Pons (tissue), 1 donor: ENCODE data around the gene GSDMA.

Experiments
- DNase-seq: peaks from one replicate; pipeline ENCODE4 v3.0.0-alpha.2; 2016; ENCODE audit warnings: low spot score

The GSDMA gene

GRCh38 chr17:39962642-39963220, at the start of gene GSDMA:
GSDMA (plus strand) TSS chr17:39963004; CDS start chr17:39965688, 2,684 bp downstream.
- no peak for DNase-seq

GRCh38 chr17:39913989-39914388, 48.8 kb upstream of the GSDMA start:
- no peak for DNase-seq

GRCh38 chr17:39915559-39915958, 47.2 kb upstream of the GSDMA start:
- DNase-seq, result no peak

- DNase-seq, result no peak
Observed at GRCh38 chr17:39916918-39917317, 45.9 kb upstream of the GSDMA start.

DNA sequence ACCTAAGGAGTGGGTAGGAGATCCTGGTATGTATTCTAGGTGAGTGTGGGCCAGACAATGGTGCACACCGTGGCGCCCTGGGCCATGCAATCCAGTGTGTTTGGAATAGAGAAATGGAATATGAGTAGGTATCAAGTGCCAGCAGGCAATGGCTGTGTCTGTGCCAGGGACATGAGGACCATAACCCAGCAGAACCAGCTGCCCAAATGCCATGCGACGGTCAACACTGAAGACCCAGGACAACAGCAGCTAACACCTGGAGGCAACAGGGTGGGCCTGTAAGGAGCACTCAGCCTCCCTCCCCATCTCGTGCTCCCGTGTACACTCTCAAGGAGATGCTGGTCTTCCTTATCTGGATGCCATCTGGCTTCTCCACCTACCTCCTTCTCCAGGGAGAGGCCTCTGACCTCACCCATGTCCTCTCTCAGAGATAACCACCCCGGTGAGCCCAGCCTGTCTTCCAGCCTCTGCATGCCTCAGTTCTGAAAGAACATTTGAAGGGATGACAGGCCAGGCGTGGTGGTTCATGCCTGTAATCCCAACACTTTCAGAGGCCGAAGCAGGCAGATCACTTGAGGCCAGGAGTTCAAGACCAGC, 43.6 kb upstream of the GSDMA start:
- no peak for DNase-seq

- DNase-seq, result no peak
Observed at GRCh38 chr17:39920218-39921210, 42.3 kb upstream of the GSDMA start.

GRCh38 chr17:39921323-39921722, 41.5 kb upstream of the GSDMA start:
- peak; percentile 49 for DNase-seq

GRCh38 chr17:39922006-39922405, 40.8 kb upstream of the GSDMA start:
- DNase-seq, result no peak

- DNase-seq, result no peak
Observed at GRCh38 chr17:39923230-39923629, 39.6 kb upstream of the GSDMA start.

DNA sequence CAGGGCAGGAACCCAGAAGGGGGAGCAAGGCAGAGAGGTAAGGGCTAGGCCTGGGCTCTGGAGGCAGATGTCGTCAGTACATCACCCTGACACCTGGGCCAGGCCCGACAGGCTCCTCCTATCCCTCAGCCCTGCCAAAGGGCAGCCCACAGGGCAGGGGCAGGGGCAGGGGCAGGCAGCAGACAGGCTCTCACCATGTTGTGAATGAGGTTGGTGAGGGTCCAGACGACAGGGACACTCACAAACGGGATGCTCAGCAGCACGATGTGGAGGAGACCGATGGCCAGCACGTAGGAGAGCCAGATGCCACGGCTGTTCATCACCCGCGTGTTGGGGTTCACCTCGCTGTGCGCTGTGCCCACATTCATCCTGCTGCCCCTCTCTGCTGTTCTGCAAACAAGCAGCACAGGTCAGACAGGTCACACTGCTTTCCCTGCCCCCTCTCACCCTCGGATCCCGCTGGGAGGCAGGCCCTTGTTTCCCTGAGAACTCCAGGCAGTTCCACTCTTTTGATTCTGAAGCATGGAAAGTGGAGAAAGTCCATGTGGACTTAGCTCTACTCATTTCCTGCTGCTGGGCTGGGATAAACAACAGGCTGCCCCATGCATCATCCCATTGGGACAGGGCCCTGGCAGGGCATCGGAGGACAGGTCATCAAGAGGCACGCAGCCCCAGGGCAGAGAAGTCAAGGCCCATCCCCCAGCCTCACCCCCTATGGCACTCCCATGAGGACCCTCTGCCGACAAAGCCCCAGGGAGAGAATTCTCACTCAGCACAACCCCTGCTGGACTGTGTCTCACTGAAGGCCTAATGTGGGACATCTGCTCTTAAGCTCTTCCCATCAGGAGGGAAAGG, 38.7 kb upstream of the GSDMA start:
- DNase-seq, result no peak

- DNase-seq, result no peak
Observed at GRCh38 chr17:39924691-39925055, 38.1 kb upstream of the GSDMA start.

- no peak for DNase-seq
Observed at GRCh38 chr17:39925282-39926134, 37.3 kb upstream of the GSDMA start.

GRCh38 chr17:39926135-39926587, 36.6 kb upstream of the GSDMA start:
- no peak for DNase-seq

DNA sequence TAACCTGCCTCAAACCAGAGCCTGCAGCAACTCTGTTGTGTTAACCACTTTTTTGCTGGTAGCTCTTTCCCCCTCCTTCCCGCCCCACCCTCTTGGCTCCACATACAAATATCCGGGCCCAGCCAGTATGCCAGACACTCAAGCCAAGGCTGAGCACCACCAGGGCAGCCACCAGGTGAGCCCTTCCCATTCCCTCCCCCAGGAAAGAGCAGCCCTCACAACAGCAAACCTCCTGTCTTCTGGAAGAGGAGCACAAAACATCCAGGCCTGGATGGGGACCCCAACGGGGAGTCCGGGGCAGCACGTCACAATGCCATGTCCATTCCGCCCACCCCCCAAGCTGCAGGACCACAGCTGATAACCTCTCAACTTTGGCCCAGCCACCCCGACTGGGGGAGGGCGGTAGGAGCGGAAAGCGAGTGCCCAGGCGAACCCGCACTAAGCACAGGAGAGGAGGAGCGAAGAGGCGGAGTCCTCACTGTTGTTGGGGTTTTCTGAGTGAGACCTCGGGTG, 36.2 kb upstream of the GSDMA start:
- DNase-seq, result no peak

DNA sequence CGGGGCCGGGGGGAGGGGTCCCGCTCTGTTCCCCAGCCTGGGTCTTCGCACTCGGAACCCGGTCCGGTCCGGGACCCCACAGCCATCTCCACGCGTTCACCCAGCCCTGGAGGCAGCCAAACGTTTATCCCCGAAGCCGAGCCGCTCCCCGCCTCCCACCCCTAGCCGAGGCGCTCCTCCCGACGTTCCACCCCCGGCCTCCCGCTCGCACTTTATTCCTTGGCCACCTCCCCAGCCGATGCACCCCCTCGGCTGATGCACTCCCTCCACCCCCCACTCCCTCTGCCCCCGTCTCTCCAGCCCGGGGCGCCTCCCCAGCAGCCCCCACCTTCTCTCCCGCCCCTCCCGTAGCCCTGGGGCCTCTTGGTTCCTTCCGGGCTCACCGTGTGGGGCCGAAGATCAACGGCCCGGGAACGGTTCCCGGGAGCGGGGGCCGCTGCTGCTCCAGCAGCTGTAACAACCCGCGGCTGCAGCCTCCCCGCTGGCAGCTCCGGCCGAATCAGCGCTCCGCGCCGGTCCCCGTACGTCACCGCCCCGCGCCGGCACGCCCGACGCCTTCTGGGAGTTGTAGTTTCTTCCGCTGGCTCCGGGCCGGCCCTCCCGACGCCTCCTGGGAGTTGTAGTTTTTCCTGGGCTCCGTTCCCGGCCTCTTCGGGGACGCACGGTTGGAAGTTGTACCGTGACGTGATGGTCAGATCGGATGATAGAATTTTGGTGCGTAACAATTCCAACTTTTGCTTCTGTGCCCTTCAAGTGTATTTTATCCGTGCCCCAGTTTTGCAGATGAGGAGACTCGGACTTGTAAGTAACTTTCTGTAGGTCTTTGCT, 35.5 kb upstream of the GSDMA start, which contains the start of the genes LRRC3C and ORMDL3:
LRRC3C (plus strand) TSS at position 632 of the 828 bp plus-strand sequence. CDS start 13,792 bp downstream, outside the sequence.
ORMDL3 (minus strand) TSS at position 501 of the 828 bp plus-strand sequence. CDS start 3,398 bp downstream, outside the sequence.
- peak; percentile 88 for DNase-seq

GRCh38 chr17:39927929-39928857, 34.6 kb upstream of the GSDMA start:
- no peak for DNase-seq

DNA sequence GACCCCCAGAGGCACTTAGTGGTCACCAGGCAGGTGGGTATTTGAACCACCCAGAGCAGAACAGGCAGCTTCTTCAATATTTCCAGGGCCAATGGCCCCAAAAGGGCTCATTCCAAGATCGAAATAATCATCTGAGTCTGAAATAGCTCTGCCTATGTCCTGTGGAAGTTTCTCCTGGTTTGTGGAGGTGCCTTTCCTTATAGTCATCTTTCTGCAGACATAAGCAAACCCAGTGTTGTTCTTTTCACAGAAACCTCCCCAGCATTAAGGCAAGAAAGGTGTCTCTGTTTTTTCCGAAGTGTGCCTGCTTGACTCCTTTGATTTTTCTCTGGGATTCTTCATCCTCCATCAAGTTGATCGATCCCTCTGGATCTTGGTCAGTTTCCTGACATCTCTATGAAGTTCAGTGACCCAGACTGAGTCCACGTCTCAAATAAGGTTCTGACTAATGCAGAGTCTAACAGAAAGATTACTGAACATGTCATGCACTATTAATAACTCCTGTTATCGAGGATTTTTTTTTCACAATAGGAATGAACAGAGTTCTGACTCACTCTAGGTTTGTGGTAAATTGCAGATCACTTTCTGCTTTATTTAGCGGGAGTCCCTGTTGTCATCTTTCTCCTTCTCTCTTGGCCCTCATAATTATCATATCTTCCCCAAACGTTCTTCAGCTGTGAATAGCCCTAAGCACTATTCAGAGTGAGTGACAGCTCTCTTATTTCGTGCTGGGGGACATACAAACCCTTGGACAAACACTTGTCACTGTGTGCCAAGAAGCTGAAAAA, 33.8 kb upstream of the GSDMA start:
- DNase-seq, result no peak
